HG02943 (cell line): ENCODE results near the gene SRCAP.
A peak's percentile ranks its signal among the peaks of the same experiment; 100 is the strongest.

Experiments used
- ATAC-seq: cut with Tn5 transposase; IDR thresholded peaks from one replicate; pipeline ENCODE4 v1.9.1; 2021; ENCODE audit warnings: mild to moderate bottlenecking, low read depth, moderate library complexity; ENCODE audit not compliant: unreplicated experiment

The SRCAP gene

DNA sequence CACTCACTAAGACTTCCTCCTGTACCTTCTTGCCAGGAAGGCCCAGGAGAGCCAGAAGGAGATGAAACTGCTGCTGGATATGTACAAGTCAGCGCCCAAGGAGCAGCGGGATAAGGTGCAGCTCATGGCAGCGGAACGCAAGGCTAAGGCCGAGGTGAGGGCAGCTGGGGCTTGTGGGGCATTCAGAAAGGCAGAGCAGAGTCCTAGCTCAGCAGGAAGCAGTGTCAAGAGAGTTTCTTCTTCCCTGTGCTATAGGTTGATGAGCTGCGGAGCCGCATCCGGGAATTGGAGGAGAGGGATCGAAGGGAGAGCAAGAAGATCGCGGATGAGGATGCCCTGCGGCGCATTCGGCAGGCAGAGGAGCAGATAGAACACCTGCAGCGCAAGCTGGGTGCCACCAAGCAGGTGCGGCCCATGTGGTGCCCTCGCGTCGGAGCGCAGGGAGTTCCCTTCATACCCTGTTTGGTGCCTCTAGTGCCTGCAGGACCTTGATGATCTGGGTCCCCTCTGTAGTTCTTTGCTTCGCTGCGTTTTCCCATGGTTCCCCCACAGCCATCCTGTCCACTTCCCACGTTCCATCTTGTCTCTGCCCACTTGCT lies 69.7 kb downstream of the SRCAP start:
- ATAC-seq: no peak

GRCh38 chr16:30769379-30770089 lies 70.6 kb downstream of the SRCAP start:
- no peak for ATAC-seq

DNA sequence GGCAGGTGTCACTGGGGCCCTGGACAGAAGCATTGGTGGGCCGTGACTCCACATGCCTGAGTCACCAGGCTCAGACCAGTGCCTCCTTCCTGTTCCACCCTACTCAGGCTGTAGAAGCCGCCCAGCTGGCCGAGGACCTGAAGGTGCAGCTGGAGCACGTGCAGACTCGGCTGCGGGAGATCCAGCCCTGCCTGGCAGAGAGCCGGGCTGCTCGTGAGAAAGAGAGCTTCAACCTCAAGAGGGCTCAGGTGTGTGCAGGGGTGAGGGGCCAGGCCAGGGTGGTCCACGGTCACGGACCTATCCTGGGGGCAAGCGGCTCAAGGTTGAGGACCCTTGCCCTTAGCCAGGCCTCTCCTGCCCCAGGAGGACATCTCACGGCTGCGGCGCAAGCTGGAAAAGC lies 72.8 kb downstream of the SRCAP start:
- no peak for ATAC-seq

- no peak for ATAC-seq
Measured at GRCh38 chr16:30773826-30774225, 74.9 kb downstream of the SRCAP start.

- ATAC-seq: no peak
Measured at GRCh38 chr16:30774367-30775130, 75.6 kb downstream of the SRCAP start.

DNA sequence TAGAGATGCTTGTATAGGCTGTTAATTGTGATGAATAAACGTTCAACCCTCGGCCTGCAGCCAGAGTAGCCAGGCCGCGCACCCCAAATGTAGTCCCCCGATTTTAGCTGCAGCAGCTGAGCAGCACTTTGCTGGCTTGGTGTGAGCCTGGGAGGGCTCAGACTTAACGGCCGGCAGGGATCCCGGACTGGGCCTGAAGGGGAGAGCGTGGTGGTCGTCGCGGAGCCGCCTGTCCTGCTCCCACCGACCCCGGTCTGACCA lies 76.1 kb downstream of the SRCAP start:
- no peak for ATAC-seq

- peak; percentile 54 for ATAC-seq
Measured at GRCh38 chr16:30775392-30776188, 76.6 kb downstream of the SRCAP start.

- ATAC-seq: no peak
Measured at GRCh38 chr16:30777591-30778297, 78.8 kb downstream of the SRCAP start.

- no peak for ATAC-seq
Measured at GRCh38 chr16:30778549-30779244, 79.7 kb downstream of the SRCAP start.

GRCh38 chr16:30779596-30779995 lies 80.6 kb downstream of the SRCAP start:
- no peak for ATAC-seq

GRCh38 chr16:30780021-30780420 lies 81.0 kb downstream of the SRCAP start:
- no peak for ATAC-seq

DNA sequence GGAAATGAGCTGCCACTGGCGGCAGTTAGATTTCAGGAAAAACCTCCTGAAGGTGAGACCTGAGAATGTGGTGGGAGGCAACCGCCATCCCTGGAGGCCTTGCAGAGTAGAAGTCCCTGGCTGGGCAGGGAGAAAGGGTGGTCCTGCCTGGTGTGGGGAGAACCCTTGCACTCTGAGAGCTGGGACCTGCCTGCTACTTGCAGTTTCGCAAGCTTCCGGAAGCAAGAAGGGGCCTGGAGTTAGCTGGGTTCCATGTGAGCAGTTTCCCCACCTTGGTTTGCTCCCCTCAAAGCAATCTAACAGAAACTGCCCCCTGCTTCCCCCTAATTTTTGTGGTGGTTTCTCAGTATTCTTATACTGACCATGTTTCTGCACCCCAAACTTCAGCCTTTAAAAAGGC lies 81.6 kb downstream of the SRCAP start:
- no peak for ATAC-seq

DNA sequence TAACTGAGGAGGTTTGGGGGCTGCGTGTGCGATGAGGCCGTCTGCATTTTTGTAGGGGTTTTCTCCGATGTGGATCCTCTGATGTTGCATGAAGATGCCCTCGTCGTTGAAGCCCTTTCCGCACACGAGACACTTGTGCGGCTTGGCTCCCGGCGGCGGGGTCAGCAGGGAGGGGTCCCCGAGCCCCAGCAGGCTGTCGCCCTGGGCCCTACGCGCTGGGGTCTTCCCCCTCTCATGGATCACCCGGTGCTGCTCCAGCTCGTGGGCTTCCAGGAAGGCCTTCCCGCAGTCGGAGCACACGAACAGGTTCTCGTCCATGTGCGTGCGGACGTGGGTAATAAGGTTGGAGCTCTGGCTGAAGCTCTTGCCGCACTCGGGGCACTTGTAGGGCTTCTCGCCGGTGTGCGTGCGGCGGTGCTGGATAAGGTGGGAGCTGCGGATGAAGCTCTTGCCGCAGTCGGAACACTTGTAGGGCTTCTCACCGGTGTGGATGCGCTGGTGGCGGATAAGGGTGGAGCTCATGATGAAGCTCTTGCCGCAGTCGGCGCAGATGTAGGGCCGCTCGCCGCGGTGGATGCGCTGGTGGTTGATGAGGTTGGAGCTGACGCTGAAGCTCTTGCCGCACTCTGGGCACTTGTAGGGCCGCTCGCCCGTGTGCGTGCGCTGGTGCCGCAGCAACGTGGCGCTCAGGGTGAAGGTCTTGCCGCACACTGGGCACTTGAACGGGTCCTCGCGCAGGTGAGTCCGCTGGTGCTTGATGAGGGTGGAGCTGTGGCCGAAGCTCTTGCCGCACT lies 83.7 kb downstream of the SRCAP start:
- ATAC-seq: no peak

DNA sequence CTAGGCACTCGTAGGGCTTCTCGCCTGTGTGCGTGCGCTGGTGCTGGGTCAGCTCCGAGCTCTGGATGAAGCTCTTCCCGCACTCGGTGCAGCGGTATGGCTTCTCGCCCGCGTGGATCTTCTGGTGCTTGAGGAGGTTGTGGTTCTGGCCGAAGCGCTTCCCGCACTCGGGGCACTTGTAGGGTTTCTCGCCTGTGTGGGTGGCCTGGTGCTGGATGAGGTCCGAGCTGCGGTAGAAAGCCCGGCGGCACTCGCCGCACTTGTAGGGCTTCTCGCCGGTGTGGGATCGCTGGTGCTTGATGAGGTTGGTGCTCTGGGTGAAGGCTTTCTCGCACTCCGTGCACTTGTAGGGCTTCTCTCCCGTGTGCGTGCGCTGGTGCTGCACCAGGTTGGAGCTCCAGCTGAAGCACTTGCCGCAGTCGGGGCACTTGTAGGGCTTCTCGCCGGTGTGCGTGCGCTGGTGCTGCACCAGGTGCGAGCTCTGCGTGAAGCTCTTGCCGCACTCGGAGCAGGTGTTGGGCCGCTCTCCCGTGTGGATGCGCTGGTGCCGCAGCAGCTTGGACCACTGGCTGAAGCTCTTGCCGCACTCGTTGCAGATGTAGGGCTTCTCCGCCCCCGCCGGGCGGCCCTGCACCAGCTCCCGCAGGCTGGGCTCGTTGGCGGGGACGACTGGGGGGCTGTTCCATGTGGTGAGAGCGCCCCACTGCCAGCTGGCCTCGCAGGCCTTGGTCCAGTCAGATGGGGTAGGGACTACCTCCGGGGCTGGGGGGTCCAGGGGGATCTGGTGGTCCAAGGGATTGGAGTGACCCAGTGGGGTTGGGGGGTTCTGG lies 84.5 kb downstream of the SRCAP start:
- no peak for ATAC-seq

- ATAC-seq: no peak
Measured at GRCh38 chr16:30784215-30784614, 85.2 kb downstream of the SRCAP start.

DNA sequence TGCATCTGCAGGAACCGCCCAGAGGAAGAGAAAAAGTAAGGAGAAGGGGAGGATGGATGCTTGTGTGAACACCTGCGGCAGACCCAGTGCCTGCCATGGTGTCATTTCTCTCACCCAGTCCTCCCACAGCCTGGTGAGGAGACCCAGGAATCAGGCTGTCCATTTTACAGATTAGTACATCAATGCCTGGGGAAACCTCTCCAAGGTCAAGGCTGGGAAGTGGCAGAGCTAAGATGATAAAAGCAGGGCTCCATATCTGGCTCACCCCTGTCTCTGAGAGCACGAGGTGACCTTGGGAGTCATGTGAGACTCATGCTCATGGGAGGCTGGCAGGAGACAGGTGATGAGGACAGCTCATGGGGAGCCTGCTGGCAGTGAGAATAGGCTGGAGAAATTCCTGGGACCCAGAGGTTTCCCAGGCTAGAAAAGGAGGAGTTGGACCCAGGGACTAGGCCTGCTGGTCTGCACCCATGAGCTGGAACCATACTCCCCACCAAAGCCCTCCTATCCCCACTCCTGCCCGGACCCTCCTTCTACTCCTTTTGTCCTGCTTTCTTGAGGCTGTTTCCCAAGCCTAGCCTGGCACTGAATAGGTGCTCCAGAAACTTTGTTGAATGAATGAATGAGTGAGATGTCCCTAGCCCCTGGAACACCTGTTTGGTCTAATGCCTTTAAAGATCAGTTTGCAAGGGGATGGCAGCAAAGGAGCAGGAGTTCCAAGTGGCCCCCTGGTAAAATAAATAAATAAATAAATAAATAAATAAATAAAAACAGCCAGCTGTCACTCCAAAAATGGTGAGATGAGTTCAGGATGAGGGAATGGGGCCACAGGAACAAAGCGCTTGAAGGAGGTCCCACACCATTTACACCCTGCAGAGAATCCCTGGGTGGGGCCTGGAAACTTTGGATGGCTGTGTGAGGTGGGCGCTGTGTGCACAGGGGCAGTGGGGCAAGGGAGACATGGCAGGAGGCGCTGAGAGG lies 86.4 kb downstream of the SRCAP start:
- ATAC-seq: no peak
